Stimulated activated CD4-positive, alpha-beta T cell treated with anti-CD3 and anti-CD28 coated beads, Interleukin-1b, Interleukin-23, amount 100 ng/mL, for 48 hours (primary cell): Measurements from ENCODE around the gene CSMD2.

ENCODE experiments used
- DNase-seq: peaks from one replicate; pipeline ENCODE4 v3.0.0-alpha.2; 2020

Gene CSMD2

DNA sequence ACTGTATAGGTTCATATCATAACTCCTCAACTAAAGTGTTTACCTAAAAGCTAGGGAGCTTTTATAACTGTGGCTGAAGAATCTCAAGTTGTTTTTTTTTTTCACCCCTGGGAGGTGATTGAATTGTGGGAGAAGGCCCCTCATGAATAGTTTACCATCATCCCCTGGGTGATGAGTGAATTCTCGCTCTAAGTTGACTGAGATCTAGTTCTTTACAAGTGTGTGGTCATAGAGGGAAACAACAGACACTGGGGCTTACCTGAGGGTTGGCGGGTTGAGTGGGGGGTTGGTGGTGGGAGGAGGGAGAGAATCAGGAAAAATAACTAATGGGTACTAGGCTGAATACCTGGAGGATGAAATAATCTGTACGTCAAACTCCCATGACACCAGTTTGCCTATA, 700.5 kb downstream of the CSMD2 start:
- no peak for DNase-seq
